NCI-H2107 treated with DMSO at 0.1 percent for 48 hours (cell line): ENCODE results near the gene OR2T2.
"Not testable (repeated sequence)": the region's sequence is repeated elsewhere in the genome, so short reads cannot be mapped to it uniquely, and the experiment has no call there.

ENCODE experiments used
- DNase-seq: peaks from one replicate; lab custom pipeline; 2025; ENCODE audit not compliant: unreplicated experiment; lab: John Stamatoyannopoulos, UW

Gene OR2T2, protein sequence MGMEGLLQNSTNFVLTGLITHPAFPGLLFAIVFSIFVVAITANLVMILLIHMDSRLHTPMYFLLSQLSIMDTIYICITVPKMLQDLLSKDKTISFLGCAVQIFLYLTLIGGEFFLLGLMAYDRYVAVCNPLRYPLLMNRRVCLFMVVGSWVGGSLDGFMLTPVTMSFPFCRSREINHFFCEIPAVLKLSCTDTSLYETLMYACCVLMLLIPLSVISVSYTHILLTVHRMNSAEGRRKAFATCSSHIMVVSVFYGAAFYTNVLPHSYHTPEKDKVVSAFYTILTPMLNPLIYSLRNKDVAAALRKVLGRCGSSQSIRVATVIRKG

DNA sequence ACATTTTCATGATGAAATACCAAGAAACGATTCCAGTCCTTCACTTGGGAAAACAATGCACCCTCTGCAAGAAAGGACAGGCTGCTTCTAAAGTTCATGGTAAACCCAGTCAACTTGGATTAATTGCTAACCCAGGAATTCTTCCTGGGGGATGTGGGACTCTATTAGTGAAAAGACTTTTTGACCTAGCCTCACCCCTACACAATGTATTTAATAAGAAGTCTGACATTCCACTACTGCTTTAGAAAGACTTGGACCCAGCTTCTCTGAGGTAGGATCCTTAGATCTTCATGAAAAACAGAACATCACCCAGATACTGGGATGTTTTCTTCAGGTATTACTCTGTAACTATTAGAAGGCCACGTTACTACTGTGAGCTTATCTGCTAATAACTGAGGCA is at the start of gene OR2T2:
OR2T2 (plus strand) TSS at position 239 of the 400 bp plus-strand sequence. CDS start 7,161 bp downstream, outside the sequence.
- not testable (repeated sequence) for DNase-seq

DNA sequence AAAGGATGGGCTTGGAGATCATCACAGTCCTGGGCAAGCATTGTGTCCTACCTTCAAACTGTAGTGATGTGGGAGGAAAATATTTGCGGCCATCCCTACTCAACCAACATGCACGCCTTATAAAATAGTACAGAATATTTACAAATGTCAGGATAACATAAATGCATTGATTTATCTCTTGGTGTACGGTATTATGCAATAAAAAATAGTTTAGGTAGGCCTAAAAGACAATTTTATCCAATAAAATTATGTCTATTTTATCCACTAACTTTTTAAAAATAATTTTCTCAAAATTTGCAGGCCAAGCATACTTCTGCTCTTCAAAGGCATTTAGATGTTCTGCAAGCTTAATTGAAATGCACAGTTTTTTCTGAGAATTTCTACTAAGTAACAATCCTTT is 42.7 kb upstream of the OR2T2 start, which contains the start of gene OR2T1:
OR2T1 (plus strand) TSS at position 301 of the 400 bp plus-strand sequence. CDS start 3,100 bp downstream, outside the sequence.
- DNase-seq = no peak

DNA sequence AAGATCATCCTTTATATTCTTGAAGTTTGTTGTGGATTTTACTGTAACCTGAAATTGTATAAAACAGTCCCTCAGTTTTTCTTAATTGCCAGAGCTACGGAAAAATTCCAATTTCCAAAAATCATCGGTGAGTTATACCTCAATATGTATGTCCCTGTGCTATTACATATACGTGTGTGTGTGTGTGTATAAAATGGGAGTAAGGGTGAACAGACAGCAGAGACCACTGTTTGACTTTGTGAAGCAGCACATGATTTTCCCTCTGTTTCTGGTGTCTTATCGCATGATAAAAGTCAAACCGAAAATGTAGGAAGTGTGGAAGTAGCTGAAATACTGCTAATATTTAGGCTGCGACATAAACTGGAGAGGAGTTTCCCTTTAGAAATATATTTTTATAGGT is 41.4 kb upstream of the OR2T2 start:
- DNase-seq = no peak

DNA sequence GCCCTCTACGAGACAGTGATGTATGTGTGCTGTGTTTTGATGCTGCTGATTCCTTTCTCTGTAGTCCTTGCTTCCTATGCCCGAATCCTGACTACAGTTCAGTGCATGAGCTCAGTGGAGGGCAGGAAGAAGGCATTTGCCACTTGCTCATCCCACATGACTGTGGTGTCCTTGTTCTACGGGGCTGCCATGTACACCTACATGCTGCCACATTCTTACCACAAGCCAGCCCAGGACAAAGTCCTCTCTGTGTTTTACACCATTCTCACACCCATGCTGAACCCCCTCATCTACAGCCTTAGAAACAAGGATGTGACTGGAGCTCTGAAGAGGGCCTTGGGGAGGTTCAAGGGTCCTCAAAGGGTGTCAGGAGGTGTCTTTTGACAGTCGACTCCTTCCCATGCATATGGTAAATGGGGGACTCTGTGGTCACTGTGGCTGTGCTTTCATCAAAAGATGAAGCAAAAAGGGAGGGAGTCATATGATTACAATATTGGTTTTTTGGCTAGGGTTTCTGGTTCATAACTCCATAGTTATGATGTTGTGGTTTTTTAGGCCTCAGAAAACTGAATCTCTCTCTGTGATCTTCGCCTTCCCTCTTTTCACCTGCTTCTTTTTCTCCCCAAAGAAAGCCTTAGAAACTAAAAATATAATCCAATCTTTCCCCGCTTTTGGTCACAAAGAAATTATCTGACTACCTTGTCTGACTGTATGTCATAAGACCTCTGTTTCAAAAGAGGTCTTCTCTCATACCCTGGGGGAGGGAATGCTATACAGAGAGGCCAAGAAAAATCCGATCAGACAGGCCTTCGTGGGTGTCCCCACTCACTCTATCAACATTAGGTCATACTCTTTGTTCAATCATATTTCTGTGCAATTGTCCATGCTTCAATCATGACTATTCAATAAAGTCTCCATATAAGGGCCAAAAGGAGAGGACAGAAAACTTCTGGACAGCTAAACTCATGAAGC is 38.4 kb upstream of the OR2T2 start:
- DNase-seq = no peak

DNA sequence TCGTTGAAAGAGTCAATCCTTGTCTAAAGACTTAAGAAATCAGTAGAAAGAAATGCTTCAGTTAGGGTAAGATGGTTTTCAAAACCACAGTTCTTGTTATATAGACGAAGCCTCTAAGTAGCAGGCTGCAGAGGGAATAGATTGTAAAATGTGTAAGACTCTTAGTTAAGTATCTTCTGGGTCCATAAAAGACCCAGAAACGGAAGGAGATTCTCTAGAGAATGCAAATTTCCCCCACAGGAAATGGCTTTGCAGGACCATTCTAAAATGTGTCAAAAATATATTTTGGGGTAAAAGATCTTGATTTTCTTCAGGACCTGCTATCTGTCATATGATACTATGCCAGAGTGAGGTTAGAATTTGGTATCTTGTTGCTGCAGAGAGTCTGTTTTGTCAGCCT is 29.2 kb upstream of the OR2T2 start:
- no peak for DNase-seq

DNA sequence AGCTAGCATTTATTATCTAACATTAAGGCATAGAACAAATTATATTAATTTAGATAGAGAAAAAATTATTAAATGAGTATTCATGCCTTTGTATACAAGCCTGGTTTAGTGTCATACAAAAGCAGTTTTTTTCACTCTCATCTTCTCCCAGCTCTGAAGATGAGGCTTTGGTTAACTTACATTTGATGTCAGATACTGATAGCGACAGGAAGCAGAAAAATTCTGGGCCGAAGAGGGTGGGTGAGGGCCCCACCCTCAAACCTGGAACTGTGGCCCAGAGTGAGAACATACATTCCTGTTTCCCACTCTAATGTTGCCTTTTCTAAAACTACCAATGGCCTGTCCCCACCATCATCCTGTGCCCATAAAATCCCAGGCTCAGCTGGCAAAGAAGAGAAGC is 27.6 kb upstream of the OR2T2 start:
- DNase-seq = no peak

DNA sequence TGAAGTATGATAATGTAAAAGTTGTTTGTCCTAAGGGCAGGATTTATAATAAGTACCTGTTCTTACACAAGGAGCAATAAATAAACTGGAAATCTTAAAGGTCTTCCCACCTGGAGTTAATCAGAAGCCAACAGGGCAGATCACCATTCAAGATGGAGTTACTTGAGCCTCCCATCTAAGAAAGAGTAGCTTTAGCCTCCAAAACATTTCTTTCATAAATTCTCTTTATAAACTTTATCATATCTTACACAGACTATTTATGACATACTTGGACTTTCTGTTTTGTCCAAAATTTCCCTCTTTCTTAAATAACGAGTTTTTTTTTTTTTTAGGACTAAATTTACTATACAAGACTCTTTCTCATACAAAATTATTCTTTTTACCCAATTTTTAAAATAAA is 24.1 kb upstream of the OR2T2 start:
- DNase-seq = no peak

DNA sequence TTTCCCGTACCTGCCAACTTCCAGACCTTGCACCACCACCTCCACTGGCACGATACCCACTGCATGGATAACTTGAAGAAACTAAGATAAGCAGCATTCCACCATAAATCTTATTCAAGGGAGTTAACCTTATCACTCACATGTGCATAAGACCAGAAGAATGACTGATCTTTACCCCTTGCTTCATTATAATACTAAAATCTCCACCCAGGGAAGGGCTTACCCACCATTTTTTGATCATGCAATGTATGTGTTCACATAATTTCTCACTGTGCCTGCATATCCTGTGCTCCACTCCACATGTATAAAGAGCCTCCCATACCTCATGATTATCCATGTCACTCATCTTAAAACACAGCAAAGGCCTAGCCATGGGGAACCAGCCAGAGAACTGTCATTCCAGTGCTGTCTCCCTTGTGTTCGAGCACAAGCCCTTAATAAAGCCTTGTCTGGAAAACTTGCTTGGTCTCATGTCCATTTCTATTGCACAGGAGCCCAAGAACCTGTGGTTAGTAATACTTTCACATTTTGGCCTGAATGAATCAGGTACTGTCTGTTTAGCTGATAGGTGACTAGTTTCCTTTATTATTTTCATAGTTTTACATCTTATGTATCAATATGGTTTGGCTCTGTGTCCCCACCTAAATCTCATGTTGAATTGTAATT is 17.8 kb upstream of the OR2T2 start:
- DNase-seq = not testable (repeated sequence)

DNA sequence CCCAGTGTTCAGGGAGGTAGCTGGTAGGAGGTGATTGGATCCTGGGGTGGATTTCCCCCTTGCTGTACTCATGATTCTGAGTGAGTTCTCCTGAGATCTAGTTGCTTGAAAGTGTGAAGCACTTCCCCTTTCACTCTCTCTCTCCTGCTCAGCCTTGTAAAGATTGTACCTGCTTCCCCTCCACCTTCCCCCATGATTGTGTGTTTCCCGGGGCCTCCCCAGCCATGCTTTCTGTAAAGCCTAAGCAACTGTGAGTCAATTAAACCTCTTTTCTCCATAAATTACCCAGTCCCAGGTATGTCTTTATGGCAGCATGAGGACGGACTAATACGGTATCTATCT is 17.3 kb upstream of the OR2T2 start:
- DNase-seq = not testable (repeated sequence)

DNA sequence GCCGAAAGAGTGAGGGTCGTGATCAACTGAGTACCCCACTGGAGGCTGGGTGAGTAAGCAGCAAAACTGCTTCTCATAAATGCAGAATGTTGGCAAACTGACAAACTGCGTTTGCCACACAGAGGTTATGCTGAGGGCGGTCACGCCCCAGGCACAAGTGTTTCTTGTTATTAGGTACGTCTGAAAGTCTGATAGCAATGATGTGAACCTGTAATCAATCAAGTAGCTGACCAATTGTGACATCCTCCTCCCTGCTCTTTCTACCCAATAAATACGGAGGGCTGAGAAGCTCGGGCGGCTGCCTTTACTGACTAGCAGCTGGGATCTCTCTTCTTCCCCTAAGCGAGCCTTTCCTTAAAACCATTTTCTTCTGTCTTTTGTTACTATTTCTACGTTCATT is 13.8 kb upstream of the OR2T2 start:
- DNase-seq = not testable (repeated sequence)

DNA sequence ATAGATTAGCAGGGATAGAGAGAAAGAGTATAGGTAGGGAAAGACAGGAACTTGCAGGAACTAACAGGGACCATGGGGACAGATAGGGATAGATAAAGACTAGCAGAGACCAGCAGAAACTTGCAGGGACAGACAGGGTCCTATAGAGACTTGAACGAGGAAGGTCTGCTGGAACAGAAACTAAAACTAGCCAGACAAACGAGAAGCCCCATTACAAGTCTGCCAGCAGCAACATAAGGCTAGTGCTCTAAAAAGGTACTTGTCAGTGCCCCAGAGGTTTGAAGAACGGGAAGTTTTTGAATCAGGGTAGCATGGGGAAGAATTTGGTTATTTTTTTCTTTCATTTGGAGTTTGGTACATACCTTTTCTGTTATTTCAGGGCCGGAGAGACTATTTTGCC is 13.2 kb upstream of the OR2T2 start:
- not testable (repeated sequence) for DNase-seq

DNA sequence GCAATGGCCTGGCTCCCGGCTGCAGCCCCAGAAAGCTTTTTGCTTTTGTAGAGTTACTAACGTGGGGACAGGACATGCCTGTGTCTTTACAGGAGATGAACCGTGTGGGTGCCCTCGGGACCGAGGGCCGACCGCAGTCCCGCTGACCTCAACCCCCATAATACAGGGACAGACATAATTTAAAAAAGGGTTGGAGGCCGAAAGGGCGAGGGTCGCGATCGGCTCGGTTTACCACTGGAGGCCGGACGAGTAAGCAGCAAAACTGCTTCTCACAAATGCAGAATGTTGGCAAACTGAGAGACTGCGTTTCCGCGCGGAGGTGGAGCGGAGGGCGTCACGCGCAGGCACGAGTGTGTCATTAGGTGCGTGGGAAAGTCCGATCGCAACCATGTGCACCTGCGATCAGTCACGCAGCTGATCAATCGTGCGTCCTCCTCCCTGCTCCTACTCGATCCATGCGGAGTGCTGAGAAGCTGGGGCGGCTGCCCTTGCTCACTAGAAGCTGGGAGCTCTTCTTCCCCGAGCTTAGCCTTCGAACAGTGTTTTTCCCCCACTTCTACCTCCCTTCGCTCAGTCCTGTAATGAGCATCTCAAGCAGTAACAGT is 11.5 kb upstream of the OR2T2 start:
- DNase-seq = not testable (repeated sequence)

DNA sequence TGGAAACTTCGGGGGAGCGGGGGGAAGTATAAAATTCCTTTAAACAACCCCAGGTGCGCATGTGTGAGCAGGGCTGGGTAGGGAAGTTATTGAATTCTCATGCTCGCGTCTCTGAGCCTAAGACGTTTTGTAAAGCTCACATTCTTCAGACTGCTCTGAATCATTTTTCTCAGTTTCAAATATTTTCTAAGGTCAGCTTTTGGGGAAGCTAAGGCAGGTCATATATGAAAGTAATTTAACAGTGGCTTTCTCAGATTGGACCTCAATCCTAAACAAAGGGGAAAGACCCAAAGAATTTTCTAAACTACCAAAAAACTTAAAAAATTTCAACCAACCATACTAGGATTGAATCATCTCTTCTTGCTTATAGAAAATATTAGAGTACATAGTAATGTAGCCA is 10.5 kb upstream of the OR2T2 start:
- DNase-seq = not testable (repeated sequence)

DNA sequence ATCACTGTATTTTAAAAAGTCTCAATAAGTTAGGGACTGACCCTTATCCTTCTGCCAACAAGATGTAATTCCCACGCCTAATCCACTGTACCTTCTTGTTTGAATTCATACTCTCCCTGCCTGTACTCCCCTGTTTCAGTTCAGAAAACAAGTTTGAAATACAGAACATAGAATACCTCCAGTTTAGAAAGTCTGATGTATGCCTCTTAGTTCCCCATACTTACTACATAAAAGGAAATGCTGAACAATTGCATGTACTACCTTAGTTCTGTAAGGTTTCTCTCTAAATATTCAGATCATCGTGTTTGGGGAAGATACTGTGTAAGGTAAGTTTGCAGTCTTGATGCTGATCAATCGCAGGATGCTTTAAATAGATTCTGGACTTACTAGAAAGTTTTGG is 9.1 kb upstream of the OR2T2 start:
- DNase-seq = not testable (repeated sequence)

DNA sequence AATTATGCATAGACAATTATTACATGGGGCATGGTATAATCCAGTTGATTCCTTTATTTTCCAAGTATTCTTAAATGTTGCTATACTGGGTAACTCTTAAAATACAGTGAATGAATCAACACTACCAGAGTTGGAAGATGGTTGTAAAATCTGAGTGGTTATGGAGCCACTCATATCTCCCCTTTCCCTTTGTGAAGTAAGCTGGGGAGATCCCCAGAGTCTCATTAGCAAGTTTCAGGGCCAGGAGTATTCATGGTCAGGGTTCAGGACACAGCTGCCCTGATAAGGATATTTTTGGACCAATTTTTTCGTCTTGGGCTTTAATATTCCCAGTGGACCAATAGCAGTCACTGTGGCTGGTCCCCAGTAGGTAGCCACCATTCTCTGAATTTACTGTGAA is 6.8 kb upstream of the OR2T2 start:
- not testable (repeated sequence) for DNase-seq

DNA sequence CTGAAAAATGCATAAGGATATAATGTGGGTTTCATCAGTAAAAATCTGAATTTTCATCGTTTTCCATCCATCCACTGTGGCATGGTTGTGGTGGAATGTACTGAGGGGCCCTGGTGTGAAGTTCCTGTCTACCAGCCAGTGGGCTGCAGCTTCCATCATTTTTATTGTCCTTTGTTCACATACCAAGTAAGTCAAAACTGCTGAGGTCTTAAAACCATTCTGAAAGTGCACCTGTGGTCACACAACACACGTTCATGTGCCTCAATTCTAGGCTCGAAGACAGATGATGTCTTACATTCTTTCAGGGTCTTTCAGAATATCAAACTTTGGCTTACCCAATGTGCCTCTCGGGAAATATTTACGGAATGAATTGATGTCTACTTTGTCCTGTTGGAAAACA is 6.2 kb upstream of the OR2T2 start:
- DNase-seq = not testable (repeated sequence)

DNA sequence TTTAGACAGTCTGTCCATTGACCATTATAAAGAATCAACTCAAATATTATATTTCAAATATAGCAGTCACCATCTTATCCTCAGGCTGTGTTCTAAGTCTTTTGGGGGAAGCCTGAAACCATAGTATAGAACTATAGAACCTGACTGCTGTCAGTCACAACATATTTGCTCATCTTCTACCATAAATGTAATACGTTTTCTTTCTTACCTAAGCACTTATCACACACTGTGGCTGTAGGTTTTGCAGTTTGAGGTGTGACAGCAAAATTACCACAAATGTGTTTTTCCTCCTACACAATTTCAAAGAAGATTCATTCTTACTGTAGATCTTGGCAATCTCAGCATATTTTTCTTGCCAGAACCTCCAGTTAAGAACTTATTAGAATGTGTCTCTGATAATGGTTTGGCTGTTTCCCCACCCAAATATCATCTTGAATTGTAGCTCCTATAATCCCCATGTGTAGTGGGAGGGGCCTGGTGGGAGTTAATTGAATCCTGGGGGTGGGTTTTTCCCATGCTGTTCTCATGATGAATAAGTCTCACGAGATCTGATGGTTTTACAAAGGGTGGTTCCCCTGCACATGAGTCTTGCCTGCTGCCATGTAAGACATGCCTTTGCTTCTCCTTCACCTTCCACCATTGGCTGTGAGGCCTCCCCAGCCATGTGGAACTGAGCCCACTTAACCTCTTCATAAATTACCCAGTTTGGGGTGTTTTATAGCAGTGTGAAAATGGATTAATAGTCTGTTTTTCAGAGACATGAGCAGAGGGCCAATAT is 2.7 kb upstream of the OR2T2 start:
- not testable (repeated sequence) for DNase-seq

DNA sequence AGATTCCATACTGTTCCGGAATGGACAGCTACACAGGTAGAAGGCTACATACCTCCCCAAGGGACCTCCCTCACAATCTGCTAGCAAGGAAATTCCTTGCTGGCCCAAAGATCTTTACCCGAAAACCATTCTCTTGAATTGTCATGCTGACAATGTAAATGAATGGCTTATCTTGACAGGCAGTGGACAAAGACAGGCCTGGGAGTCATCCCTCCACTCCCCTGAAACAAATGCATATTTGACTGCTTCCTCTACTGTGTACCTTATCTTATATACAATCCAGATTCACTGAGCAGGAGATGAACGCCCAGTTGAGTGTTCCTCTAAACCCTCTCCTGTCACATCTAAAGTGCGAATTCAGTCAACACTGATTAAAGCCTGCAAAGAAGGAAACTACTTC is 834 bp upstream of the OR2T2 start:
- not testable (repeated sequence) for DNase-seq

DNA sequence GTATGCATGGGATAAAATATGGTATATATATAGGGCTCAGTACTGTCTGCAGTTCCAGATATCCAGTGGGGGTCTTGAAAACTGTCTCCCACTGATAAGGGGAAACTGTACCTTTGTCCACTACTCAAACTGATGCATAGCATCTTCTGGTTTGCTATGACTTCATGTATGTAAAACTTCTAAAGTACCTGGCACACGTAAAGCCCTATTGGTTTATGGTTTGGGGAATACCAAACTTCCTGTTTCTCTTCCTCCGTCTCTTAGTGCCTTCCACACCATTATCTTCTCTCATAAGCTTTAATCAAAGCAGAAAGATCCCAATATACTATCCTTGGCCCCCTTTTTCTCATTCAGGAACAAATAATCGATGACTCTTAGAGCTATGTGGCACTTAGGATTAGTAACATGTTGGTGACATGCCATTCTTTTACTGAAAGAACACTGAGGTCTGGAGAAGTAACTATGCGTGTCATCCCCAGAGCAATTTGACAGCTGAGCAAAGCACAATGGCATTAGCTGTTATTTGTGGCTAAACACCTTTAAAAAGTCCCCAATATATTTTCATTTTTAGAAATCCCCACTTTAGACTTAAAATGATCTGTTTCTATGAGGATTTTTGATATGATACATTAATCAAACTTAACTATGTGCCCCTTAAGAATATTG is 3.1 kb downstream of the OR2T2 start:
- not testable (repeated sequence) for DNase-seq
